ENCODE data around the gene MYH13. TPM values are rescaled to one million over a fixed set of nuclear protein-coding genes. Genes with fewer than 3 reads are reported as not detected.
A peak's percentile ranks its signal among the peaks of the same experiment; 100 is the strongest.

MYH13 gene
- total RNA-seq, 1 donor from 2014 or later, result not detected

DNA sequence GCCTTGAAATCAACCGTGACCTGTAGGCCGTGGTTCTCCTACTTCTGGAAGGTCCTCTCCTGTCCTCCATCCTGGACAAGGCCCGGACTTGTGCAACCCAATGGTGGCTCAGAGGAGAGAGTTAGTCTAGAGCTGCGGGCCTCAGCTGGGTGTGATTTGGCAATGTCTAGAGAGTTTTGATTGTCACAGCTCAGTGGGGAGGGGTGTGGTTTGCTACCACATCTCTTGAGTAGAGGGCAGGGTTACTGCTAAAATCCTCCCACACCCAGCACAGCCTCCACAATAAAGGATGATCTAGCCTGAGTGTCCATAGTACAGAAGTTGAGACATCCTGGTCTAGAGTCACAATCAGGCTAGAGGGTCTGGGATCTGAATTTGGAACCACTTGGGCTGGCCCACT, 40.3 kb downstream of the MYH13 start:
- H3K4me3 ChIP-seq (ENCODE audit: low read depth, low read length), result no peak overlapping the region
- no peak for DNase-seq (ENCODE audit: low read depth)
- TF ChIP-seq, protein P1, sequence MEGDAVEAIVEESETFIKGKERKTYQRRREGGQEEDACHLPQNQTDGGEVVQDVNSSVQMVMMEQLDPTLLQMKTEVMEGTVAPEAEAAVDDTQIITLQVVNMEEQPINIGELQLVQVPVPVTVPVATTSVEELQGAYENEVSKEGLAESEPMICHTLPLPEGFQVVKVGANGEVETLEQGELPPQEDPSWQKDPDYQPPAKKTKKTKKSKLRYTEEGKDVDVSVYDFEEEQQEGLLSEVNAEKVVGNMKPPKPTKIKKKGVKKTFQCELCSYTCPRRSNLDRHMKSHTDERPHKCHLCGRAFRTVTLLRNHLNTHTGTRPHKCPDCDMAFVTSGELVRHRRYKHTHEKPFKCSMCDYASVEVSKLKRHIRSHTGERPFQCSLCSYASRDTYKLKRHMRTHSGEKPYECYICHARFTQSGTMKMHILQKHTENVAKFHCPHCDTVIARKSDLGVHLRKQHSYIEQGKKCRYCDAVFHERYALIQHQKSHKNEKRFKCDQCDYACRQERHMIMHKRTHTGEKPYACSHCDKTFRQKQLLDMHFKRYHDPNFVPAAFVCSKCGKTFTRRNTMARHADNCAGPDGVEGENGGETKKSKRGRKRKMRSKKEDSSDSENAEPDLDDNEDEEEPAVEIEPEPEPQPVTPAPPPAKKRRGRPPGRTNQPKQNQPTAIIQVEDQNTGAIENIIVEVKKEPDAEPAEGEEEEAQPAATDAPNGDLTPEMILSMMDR (conservative IDR thresholded peaks at IDR 0.05; ENCODE audit: low read depth, low read length), result no peak

DNA sequence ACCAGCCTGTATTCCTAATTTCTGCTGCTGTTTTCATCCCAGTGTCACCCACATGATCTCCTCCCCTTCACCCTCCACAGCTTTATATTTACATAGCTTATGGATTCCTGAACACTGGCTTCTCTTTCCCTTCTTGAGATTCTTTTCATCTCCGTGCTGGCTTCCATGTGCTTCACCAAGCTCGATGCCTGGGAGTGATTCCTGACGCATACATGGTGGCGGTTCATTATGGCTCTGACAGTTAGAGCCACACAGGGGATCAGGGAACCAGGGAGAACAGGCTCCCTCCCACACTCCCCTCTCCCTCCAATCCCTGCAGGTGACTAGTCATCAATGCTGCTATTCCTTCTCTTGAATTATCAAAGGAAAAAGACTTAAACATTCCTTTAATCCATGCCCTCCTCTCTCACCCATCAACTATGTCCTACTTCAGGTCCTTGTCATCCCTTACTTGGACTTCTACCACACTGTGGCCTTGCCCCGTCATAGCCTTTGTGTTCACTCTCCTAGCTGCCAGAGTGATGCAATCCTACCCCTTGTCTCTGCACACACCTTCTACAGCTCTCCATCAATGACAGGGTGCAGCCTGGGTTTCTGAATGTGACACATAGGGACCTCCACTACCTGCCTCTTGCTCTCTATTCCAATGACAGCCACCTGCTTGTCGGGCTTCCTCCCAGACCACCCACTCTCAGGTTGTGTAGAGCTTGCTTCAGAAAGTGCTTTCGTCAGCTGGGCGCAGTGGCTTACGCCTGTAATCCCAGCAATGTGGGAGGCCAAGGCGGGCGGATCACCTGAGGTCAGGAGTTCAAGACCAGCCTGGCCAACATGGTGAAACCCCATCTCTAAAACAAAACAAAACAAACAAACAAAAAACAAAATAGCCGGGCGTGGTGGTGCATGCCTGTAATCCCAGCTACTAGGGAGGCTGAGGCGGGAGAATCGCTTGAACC, 43.6 kb downstream of the MYH13 start:
- DNase-seq (ENCODE audit: low read depth), result no peak
- H3K4me3 ChIP-seq (ENCODE audit: low read depth, low read length), result no peak overlapping the region
- TF ChIP-seq, protein P1 (conservative IDR thresholded peaks at IDR 0.05; ENCODE audit: low read depth, low read length), result no peak

DNA sequence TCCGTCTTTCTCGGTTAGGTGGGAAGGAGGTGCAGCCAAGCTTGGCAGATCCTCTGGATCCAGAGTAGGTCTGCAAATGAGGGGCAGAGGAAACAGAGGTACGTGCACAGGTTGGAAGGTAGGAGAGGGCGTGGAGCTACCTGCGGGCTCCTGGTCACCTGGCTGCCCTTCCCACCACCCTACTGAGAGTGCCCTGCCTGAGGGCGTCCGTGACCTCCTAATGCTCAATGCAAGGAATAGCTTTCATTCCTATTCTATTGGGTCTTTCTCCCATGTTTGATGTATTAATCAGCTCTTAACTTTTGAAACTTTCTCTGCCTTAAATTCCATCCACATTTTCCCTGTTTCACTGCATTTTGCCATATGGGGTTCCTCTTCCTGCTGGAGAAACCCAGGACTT, 44.6 kb downstream of the MYH13 start:
- TF ChIP-seq, protein P1 (conservative IDR thresholded peaks at IDR 0.05; ENCODE audit: low read depth, low read length), result no peak
- H3K4me3 ChIP-seq (ENCODE audit: low read depth, low read length), result no peak overlapping the region
- no peak for DNase-seq (ENCODE audit: low read depth)

DNA sequence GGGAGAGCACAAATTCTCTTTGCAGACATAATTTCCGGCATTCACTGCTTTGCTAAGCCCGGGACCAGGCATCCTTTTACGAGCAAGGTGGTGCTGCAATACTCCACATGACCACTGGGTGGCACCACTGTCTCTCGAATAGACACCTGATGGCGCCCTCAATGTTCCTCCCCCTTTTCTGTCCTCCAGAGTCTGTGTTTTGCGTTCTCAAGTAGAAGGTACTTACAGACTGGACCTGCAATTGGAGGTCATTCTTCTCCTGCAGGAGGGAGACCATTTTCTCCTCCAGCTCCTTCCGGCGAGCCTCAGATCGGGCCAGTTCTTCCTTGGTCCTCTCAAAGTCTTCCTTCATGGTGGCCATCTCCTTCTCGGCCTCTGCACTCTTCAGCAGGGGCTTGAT, 45.2 kb downstream of the MYH13 start:
- TF ChIP-seq, protein P1 (conservative IDR thresholded peaks at IDR 0.05; ENCODE audit: low read depth, low read length), result peak; percentile 93
- H3K4me3 ChIP-seq (ENCODE audit: low read depth, low read length), result no peak overlapping the region
- DNase-seq (ENCODE audit: low read depth), result peak; percentile 6

DNA sequence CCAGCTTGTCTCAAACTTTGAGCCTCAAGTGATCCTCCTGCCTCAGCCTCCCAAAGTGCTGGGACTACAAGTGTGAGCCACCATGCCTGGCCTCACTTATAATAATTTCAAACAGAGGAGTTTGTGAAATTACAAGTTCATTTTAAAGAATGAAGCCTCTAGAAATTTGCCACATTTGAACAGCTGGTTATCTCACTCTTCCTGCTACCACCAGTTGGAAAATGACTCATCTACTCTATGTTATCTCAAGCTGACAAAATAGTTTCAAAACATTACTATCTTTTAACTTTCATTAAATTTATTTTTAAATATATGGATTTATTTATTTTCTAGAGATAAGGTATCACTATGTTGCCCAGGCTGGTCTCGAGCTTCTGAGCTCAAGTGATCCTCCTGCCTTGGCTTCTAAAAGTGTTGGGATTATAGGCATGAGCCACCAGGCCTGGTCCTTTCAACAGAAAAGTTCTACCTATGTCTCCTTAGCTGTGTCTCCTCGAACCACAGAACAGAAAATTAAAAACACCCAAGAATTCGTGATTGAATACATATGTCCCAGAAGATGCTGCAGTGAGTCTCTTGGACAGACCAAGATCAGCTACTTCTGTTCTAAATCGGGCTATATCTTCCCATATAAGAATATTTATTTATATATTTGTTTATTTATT, 47.6 kb downstream of the MYH13 start:
- TF ChIP-seq, protein P1 (conservative IDR thresholded peaks at IDR 0.05; ENCODE audit: low read depth, low read length), result no peak
- DNase-seq (ENCODE audit: low read depth), result no peak
- no peak overlapping the region for H3K4me3 ChIP-seq (ENCODE audit: low read depth, low read length)

DNA sequence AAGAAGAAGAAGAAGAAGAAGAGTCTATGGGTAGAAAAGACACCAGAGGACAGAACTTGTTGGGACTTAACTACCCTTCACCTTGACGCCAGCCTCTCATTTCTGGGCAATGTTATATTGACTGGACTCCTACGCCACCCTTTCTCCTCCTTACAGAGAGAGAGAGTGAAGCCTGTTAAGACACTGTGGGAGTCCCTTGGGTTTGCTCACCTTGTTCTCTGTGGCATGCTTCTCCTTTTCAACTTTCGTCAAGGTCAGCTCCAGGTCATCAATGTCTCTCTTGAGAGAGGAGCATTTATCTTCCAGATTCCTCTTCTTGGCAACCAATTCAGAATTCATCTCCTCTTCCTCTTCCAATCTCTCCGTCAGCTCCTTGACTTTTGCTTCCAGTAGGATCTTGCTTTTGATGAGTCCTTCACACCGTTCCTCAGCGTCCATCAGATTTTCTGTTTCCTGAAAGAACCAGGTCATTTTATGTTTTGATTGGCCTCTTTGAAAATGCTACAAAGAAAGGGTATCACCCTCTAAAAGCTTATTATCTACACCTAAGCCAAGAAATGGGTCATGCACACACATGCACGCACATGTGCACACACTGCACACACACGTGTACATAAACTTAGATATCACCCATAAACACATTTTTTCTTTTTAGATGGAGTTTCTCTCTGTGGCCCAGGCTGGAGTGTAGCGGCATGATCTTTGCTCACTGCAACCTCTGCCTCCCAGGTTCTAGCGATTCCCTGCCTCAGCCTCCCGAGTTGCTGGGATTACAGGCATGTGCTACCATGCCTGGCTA, 48.8 kb downstream of the MYH13 start:
- DNase-seq (ENCODE audit: low read depth), result no peak
- TF ChIP-seq, protein P1 (conservative IDR thresholded peaks at IDR 0.05; ENCODE audit: low read depth, low read length), result no peak
- H3K4me3 ChIP-seq (ENCODE audit: low read depth, low read length), result no peak overlapping the region

Data from epithelial cell of proximal tubule (primary cell).